GM21526 (cell line): ENCODE measurements around the gene WWTR1.

Source experiments
- ATAC-seq: cut with Tn5 transposase; IDR thresholded peaks from one replicate; pipeline ENCODE4 v1.9.1; 2021; ENCODE audit warnings: moderate library complexity; ENCODE audit not compliant: unreplicated experiment, low FRiP score

Gene WWTR1

DNA sequence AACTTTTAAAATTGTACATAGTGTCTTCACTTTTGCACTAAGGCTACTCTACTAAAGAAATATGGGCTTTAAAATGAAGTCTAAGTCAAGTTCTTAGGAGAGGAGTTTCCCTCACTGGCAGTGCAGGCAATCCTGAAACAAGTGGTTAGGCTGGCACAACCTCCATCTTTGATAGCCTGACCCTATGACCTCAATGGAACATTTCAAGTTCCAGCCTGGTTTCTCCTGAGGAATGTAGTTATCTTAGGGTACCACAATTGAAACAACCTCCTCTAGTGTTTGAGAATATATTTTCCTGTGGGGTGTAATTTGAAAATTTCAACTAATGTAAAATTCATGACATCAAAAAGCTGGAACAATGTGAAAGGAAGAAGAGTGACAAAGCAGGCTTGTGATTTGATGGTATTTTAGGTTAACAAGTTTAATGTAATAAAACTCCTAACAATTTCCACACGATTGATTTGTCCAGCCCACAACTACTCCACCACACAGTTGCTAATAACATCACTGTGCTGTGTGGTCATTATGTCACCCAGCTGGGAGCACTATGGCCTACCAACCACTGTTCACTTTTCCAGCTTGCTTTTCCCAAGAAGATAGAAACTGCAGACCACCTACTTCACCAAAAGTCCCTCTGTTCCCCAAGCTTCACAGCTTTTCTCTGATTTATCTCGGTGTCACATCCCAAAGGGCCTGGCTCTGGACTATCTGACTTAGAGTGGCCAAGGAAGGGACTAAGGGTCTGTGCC is 1.8 kb downstream of the WWTR1 start:
- no peak for ATAC-seq

DNA sequence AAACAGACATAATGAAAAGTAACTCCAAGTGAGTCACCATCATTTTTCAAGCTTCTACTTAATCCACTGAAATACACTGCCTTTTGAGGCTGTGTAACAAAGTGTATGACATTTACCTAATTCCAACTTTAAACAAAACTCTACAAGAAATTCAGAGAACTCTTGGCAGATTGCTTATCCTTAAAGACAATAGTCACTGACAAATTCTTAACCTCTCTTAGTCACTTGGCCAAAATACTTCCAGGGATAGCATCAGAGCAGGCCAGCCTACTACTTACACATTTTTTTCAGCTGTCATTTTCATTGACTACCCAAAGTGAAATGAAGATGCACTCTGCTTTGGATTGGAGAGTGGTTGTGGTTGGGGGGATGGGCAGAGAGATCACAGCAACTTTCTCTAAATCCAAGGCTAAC is 3.6 kb downstream of the WWTR1 start:
- no peak for ATAC-seq

DNA sequence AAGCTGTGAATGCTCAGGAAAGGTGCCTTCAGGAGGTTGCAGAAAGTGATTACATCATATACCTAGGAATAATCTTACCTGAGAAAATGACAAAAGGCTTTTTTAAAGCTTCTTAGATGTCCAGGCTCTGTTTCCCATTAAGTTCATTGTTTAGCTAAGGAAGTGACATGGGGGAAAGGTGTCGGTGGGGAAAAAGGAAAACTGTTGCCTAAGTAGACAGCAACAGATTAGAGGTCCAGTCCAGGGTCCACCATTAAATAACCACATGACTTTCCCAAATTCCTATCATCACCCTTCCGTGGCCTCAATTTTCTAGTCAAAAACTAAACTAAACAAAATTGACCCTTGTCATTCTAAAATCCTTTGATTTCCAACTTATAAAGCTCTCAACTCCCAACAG is 4.3 kb downstream of the WWTR1 start:
- no peak for ATAC-seq

DNA sequence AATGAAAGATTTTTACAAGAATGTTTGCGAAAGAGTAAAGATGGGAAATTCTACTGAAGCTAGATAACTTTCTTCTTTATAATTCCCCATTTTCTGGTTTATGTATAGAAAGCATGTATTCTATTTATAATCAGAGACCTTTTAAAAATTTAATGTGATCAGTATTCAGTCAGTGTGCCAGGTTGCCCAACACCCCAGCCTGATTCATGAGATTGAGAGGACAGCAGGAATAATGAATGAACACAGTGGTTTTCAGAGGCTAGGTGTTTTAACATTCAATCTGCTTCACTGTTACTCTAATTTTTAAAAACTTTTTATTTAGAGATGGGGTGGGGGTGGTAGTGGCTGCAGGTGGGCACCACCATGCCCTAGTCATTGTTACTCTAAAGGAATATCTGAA is 4.7 kb downstream of the WWTR1 start:
- no peak for ATAC-seq

DNA sequence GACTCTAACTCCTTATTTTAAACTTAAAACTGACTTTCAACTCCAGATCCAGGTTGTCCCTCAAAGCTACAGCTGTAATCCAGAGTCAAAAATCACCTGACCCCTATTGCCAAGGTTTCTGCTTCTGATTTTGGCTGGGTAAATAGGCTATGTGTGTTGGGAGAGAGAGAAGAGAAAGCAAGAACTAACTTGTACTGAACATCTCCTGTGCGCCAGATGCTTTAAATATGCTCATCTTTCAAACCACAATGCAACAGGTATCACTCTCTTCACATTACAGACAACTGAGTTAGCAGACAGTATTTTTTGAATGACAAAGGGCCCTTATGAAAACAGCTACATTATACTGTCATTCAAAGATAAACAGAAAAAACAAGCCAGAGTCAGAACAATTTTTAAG is 7.0 kb downstream of the WWTR1 start:
- ATAC-seq = no peak

DNA sequence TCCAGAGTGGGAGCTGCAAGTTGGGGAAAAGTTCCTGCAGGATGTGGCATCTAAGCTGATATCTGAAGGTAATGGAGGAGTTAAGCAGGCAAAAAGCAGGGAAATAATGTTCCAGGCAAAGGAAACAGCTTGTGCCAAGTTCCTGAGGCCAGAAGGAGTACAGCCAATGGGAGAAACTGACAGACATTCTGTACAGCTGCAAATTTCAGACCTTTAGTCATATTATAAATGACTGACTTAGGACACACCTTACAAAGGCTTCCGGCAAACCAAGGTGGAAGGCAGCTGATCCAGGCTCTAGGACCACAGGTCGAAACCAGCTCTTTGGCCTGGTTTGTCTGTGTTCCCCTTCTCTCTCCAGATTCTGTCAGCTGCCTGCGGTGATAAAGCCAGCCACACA is 9.3 kb downstream of the WWTR1 start:
- no peak for ATAC-seq

DNA sequence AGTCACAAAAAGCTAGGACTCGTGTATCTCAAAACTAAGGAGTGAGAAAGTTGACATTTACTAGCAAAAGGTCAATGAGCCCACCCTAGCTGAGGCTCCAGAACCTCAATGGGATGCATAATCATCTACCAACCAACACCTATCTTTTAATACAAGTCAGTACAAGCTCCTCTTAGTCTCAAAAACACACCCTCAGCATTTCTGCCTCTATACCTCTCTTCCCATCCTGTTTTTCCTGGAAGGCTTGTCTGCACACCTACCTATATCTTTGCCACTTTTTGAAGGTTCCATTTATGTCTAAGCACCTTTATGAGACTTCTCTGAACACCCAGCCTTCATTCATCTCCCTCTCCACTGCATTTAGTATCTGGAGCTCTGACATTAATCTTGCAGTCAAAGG is 10.0 kb downstream of the WWTR1 start:
- ATAC-seq = peak; percentile 21

DNA sequence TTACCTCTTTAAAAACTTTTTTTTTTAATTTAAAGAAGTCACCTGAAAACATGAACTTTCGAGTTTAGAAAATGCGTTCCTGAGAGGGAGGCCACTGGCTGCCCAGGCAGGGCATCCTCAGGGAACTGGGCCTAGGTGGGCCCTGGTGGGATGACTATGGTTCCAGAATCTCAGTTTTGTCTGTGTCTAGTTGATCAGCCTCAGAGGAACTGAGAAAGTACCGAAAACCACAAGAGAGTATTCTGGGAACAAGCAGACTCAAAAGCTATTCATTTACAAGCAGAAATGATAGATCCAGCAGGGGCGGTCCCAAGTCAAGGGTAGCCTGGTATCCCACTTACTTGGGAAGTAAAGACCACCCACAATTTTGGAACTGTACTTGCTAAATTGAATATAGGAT is 10.5 kb downstream of the WWTR1 start:
- peak; percentile 88 for ATAC-seq

DNA sequence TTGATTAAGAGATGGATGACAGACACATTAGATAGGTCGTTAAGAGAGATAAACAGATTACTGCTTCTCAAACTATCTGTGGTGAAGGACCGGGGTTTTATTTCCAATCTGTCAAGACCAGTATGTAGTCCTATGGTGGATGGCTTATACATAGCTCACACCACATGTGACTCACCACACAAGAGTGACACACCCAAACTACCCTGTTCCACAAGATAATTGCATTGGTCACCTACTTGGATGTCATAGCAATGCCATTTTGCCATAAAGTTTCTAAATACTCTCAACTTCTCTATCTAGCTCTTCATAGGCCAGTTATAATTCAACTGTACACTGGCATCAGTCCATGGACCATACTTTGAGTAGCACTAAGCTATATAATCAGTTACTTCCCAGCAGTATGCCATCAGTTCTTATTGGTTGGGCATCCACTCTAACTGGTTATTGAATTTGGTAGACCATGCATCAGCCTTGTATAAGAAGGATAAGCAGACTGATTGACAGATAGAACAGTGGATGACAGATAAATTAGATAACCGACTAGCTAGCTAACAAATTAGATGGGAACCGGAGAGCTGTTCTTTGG is 11.6 kb downstream of the WWTR1 start:
- no peak for ATAC-seq

DNA sequence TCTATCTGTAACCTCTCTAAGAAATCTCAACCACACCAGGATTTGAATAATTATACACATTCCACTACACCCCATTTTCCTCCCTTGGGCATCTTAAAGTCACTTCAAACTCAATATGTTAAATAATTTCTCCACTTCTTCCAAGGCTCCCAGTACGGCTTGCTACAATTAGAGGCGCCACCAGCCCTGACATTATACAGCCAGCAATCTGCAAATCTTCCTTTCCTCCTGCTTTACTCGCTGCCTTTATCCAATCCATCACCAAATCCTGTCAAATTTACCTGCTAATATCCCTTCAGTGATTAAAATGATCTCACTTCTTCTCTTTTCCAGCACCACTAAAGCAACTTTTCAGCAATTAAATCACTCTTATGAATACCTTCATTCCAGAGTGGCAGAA is 13.9 kb downstream of the WWTR1 start:
- no peak for ATAC-seq

DNA sequence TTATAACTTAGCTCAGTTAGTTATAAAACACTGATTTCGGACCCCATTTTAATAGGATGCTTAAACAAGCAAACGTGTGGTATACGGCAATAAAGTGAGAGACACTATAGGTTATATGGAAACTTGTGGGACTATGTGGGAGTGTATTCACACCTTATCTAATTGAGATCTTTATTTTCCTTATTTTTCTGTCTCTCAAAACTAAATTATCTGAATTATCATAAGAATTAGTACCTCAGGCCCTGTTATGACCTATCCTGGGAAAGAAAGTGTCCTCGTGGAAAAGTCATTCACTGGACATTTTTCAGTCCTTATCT is 14.4 kb downstream of the WWTR1 start:
- ATAC-seq = no peak

DNA sequence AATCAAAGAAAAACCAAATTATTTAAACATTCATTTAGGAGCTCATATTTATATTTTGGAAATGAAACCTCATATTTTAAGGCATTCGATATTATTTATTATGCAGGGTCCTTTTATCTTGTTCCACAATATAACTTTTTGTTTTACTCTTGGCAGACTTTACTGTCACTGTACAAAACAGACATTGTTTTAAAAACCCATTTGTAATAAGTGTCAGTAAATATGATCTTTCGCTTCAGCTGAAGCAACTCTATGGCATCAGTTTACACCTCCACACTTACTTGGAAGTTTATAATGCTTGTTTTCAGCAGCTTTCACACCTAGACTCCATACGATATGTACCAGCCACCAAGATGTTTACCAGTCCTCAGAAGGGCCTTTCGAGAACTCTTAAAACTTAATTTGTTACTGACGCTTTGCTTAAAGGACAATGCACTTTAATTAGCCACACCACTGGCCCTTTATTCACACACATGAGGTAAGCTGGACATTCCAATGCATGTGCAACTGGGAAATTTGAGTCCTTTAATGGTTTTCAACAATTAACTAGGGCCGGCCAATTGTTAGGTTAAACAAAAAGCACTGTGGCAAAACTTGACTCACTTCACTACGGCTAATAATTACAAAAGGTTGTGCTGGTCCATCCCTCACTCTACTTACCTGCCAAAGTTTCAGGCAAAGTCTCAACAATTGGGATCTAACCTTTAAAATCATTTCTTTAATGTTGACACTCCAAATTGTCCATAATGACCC is 16.7 kb downstream of the WWTR1 start:
- no peak for ATAC-seq

DNA sequence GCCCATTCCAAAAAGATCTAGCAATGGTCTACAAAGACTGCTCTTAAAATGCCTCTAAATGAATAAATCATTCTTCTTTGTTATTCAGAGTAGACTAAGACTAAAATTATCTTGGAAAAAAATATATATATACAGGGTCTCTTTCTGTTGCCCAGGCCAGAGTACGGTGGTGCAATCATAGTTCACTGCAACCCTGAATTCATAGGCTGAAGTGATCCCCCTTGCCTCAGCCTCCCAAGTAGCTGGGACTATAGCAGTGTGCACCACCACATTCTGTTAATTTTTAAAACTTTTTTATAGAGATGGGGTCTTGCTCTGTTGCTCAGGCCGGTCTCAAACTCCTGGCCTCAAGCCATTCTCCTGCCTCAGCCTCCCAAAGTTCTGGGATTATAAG is 18.7 kb downstream of the WWTR1 start:
- no peak for ATAC-seq

DNA sequence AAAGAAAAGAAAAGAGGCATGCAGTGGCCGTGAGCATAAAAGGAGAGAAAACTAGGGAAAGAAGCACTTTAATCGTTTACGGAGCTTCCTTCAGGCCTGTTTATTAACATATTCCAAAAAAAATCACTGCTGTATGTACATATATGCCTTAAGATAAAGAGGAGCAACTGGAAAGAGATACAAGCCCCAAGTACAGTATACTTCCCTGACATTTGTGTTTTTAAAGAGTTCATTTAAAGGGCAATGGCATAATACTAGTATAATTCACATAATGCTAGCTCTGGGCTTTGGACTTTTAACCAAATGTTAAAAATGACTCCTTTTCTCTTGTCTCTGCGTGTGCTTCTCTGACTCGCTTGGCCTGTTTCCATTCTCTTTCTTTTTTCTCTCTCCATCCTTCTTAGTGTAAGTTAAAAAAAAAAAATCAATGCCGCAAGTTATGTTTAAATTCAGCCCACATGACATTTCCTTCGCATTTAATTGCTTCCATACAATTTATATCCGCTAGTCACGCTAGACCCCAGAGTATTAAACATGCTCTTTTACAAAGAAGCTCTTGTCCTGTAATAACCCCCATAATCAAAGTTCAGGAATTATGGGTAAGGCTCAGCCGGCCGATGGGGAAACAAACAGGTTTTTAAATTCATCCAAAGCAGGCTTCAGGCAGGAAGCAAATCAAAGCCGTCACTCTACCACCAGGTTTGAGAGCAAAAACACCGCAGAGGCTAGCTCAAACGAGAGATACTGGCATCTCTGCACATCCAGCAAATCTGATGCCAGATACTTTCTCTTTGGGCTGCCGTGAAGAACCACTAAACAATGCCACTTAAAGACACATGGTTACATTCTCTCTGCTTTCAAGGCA is 19.4 kb downstream of the WWTR1 start:
- no peak for ATAC-seq

DNA sequence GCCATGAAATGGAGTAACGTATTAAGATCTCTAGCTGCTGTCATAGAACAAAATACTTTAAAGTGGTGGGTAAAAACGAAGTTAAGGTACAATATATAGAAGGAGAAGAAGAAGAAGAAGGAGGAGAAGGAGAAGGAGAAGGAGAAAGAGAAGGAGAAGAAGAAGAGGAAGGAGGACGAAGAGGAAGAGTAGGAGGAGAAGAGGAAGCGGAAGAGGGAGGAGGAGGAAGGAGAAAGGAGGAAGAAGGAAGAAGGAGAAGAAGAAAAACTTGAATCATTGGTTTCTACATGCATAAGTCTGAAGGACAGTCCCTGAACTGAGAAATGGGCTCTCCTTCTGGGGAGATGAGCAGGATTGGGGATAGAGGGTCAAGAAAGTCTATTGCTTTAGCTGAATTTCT is 22.4 kb downstream of the WWTR1 start:
- ATAC-seq = no peak

DNA sequence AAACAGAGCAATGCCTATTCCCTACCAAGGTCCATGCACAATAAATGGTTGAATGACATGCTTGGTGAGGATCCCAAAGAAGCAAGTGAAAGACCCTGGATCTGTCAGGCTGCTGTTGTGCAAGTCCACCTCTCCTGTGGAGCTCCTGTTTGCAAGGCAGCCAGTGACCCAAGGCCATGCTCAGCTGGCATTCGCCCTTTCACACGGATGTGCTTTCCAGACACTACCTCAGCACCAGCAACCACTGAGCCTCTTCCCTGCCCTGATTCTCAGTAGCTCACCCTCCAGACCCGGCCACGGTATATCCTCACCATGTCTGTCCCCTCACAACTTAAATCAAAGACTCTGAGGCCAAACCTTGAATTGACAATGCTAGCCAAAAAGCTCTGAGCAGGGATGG is 23.3 kb downstream of the WWTR1 start:
- no peak for ATAC-seq

DNA sequence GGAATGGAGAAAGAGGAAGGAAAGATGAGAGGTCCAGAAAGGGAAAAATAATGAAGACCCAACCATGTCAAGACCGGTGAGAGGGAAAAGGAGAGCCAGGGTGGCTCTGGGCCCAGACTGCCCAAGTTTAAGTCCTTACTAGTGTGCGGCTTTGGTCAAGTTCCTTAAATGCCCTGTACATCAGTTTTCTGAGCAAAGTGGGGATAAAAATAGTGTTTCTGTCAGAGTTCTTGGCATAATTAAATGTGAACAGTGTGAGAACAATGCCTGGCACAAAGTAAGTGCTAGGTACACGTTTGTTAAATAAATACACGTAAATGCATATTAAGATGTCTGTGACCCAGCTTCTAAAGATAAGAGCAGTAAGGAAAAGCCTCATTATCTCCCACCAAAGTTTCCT is 23.8 kb downstream of the WWTR1 start:
- no peak for ATAC-seq

DNA sequence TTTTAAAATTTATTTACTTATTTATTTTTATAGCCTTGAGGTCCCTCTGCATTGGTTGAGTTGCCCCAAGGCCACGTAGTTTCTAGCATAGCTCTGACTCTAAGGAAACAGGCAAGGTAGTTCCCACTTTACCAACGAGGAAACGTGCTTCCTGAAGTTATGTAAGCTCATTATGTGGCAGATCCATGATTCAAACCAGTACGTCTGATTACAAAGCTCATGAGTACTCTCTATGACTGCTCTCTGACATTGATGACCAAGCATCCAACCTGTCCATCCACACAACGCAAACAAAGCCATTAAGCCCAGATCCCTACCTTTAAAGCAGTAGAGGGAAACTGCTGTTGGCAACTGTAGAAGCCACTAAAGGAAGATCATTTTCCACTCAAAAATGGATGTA is 25.6 kb downstream of the WWTR1 start:
- no peak for ATAC-seq

DNA sequence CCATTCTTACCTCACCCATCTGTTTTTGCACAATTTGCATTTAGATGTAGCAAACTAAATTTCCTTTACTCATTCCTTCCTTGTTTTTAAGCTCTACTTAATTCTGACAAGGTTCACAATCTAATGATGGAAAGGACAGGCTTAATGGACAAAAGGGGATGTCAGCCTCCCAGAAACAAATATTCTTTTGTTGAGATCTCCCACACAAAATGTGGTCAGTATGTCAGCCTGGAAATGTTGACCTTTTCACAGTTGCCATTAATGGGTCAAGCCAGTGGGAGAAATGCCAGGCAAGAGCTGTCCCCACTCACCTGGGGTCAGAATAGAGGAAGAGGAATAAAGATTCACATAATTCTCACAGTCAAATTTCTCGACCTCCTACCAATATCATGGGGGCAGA is 27.0 kb downstream of the WWTR1 start:
- ATAC-seq = no peak

DNA sequence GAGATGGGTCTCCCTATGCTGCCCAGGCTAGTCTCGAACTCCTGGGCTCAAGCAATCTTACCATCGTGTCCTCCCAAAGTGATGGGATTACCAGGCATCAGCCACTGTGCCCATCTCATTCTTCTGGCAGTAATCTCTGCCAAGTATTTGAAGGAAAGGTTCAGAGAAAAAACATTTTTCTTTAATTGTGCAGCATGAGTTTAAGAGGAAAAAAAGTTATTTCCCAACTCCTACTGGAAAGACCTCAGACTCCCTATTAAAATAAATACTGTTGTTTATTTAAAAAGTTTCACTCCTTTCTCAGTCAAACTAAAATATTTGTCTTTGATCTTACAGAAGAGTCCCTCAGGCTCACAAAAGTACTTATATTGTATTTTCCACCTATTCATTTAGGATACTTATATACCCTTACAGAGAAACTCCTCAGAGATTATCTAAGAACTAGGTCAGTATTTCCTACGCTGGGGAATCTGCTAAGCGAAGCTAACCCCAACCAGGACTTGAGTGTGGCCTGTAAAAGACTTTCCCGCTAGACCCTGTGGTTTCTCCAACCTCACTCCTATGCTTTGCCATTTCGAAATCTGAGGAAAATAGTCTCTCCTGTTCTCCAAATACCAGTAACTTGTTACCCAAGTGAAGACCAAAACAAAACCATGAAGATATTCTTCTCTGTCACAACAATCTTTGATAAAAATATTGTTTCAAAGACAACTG is 28.7 kb downstream of the WWTR1 start:
- no peak for ATAC-seq

DNA sequence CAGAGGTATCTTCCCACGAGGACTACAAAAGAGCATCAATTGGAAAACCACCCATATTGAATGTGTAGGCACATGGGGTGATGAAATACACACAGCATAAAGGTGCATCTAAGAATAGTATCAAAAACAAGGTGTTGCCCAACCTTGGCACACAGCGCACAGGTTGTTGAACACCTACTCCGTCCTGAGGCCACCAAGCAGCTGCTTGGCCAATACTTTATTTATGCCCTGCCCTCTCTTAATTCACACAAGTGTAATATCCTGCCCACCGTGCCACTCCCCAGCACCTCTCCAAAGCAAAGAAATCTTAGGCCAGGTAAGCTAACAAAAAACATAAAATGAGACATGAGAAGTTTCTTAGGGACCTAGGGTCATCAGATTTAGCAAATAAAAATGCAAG is 31.2 kb downstream of the WWTR1 start:
- no peak for ATAC-seq
